G401.6 (cell line): ENCODE measurements around the gene KIF5A.
"Not testable (repeated sequence)": the region's sequence is repeated elsewhere in the genome, so short reads cannot be mapped to it uniquely, and the experiment has no call there.

ENCODE experiments used
- FAIRE-seq: peaks from 2 replicates; lab custom pipeline; 2012; peaks lifted over from hg19 to GRCh38; lab: Jason Lieb, UNC

KIF5A gene

DNA sequence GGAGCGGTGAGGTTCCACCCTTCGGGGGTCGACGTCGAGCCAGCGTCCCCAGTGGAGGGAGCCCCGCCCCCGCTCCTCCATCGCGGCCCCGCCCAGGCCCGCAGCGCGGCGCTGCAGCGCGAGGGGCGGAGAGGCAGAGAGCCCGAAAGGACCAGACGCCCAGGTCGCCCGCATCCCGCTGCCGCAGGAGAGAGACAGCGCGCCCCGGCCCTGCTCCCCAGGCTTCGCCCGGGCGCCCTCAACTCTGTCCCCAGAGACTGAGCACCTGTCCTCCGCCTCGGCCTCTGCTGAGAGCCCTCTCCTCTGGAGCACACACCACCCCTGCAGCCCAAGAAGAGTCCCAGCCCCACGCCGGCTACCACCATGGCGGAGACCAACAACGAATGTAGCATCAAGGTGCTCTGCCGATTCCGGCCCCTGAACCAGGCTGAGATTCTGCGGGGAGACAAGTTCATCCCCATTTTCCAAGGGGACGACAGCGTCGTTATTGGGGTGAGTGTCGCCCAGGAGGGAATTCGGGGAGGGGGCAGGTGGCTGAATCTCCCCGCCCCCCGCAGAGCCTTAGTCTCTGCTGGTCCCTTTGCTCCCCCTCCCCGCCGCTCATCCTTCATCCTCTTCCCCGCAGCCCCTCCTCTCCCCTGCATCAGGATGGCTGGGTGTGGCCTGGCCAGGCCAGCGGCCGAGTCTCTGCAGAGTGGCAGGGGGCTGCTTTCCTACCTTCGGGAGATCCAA is at the start of gene KIF5A:
KIF5A (plus strand) TSS at position 136 of the 732 bp plus-strand sequence; CDS start at position 364, 228 bp downstream.
- FAIRE-seq: no peak

DNA sequence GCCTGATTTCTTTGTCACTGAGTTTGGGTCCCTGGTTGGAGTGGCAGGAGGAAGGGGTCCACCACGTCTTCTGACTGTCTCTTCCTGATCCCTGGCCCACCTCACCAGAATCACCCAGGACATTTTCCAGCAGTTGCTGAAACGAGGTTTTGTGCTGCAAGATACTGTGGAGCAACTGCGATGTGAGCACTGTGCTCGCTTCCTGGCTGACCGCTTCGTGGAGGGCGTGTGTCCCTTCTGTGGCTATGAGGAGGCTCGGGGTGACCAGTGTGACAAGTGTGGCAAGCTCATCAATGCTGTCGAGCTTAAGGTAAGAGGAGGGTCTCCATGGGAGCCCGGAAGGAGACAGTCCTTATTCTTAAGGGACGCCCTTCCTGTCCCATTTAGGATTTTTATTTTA is 49.6 kb upstream of the KIF5A start:
- FAIRE-seq: no peak

DNA sequence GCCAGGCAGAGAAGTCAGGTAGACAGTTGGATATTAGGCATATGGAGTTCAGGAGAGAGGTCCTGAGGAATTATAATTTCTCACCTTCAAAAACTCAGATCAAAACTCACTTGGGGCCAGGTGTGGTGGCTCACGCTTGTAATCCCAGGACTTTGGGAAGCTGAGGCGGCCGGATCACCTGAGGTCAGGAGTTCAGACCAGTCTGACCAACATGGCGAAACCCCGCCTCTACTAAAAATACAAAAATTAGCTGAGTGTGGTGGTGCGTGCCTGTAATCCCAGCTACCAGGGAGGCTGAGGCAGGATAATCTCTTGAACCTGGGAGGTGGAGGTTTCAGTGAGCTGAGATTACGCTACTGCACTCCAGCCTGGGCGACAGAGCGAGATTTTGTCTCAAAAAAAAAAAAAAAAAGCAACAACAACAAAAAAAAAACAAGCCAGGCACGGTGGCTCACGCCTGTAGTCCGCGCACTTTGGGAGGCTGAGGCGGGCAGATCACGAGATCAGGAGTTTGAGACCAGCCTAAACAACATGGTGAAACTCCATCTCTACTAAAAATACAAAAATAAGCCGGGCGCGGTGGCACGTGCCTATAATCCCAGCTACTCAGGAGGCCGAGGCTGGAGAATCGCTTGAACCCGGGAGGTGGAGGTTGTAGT is 47.4 kb upstream of the KIF5A start:
- not testable (repeated sequence) for FAIRE-seq

DNA sequence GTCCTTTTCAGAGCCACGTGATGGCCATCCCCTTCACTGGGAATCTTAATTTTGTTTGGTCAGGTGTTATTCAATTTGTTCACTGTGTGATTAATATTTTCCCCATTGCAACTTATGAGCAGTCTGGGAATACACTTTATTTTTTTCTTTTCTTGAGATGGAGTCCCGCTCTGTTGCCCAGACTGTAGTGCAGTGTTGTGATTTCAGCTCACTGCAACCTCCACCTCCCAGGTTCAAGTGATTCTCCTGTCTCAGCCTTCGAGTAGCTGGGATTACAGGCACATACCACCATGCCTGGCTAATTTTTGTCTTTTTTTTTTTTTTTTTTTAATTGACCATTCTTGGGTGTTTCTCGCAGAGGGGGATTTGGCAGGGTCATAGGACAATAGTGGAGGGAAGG is 43.3 kb upstream of the KIF5A start:
- FAIRE-seq: not testable (repeated sequence)

DNA sequence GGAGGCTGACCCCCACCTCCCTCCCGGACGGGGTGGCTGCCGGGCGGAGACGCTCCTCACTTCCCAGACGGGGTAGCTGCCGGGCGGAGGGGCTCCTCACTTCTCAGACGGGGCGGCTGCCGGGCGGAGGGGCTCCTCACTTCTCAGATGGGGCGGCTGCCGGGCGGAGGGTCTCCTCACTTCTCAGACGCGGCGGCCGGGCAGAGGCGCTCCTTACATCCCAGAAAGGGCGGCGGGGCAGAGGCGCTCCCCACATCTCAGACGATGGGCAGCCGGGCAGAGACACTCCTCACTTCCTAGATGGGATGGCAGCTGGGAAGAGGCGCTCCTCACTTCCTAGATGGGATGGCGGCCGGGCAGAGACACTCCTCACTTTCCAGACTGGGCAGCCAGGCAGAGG is 42.0 kb upstream of the KIF5A start:
- FAIRE-seq: not testable (repeated sequence)

DNA sequence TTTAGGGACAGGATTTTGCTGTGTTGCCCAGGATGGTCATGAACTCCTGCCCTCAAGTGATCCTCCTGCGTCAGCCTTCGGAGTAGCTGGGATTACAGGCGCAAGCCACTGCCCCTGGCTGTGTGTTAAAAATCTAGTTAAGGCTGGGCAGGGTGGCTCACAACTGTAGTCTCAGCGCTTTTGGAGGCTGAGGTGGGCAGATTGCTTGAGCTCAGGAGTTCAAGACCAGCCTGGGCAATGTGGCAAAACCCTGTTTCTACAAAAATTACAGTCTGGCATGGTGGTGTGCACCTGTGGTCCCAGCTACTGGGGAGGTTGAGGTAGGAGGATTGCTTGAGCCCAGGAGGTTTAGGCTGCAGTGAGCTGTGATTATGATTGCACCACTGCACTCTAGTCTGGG is 38.7 kb upstream of the KIF5A start:
- FAIRE-seq: no peak

DNA sequence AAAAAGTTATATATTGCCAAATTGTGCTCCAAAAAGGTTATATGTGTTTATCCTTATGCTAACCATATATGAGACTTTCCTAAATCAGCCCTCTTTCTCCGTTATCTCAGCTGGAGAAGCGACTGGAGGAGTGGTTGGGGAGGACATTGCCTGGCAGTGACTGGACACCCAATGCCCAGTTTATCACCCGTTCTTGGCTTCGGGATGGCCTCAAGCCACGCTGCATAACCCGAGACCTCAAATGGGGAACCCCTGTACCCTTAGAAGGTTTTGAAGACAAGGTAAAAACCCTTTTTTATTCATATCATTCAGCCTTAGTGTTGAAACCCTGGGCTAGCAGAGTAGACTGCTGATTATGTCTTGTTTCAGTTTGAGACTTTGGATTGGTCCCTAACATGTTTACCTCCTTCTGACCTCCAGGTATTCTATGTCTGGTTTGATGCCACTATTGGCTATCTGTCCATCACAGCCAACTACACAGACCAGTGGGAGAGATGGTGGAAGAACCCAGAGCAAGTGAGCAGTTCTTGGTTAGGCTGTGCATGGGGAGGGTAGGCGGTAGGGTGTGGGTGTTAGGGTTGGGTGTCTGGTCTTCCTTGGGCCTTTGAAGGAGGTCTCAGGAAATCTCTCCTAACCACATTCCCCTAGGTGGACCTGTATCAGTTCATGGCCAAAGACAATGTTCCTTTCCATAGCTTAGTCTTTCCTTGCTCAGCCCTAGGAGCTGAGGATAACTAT is 38.1 kb upstream of the KIF5A start:
- FAIRE-seq: no peak

DNA sequence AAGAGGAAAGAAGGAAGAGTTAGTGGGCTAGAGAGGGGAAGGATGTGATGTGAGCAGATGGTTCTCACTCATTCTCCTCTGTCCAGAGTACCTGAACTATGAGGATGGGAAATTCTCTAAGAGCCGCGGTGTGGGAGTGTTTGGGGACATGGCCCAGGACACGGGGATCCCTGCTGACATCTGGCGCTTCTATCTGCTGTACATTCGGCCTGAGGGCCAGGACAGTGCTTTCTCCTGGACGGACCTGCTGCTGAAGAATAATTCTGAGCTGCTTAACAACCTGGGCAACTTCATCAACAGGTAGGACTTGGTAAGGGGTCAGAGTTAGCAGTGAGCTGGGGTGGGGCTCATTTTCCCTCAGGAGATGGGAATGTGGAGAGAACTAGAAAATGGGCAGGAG is 37.2 kb upstream of the KIF5A start:
- no peak for FAIRE-seq

DNA sequence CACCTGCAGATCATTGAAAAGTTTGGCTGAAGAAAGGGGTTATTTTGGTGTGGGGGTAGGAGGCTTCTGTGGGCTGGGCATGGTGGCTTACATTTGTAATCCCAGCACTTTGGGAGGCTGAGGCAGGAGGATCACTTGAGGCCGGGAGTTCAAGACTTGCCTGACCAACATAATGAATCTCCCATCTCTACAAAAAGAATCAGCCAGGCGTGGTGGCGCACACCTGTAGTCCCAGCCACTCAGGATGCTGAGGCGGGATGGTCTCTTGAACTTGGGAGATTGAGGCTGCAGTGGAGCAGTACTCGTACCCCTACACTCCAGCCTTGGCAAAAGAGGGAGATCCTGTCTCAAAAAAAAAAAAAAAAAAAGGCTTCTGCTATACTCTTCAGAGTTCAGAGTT is 36.6 kb upstream of the KIF5A start:
- FAIRE-seq: no peak

DNA sequence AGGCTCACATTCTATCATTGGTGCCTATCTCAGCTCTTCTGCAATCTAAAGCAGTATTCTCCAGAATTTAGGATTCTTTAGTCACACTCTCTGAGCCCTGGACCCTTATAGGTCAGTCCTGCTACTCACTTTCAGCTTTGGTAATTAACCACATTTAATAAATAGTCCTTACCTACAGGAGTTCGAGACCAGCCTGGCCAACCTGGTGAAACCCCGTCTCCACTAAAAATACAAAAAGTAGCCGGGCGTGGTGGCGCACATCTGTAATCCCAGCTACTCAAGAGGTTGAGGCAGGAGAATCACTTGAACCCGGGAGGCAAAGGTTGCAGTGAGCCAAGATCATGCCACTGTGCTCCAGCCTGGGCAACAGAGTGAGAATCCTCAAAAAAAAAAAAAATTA is 36.2 kb upstream of the KIF5A start:
- not testable (repeated sequence) for FAIRE-seq

DNA sequence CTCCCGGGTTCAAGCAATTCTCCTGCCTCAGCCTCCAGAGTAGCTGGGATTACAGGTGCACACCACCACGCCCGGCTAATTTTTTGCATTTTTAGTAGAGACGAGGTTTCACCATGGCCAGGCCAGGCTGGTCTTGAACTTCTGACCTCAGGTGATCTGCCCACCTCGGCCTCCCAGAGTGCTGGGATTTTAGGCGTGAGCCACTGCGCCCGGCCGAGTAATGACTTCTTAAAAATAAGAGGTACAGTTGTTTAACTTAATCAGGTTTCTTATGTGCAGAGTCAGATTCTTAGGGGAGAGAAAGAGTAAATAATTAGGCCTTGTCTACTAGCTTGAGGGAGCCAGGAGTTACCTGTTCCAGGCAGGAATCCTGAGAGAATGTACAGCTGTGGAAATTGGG is 35.6 kb upstream of the KIF5A start:
- not testable (repeated sequence) for FAIRE-seq

DNA sequence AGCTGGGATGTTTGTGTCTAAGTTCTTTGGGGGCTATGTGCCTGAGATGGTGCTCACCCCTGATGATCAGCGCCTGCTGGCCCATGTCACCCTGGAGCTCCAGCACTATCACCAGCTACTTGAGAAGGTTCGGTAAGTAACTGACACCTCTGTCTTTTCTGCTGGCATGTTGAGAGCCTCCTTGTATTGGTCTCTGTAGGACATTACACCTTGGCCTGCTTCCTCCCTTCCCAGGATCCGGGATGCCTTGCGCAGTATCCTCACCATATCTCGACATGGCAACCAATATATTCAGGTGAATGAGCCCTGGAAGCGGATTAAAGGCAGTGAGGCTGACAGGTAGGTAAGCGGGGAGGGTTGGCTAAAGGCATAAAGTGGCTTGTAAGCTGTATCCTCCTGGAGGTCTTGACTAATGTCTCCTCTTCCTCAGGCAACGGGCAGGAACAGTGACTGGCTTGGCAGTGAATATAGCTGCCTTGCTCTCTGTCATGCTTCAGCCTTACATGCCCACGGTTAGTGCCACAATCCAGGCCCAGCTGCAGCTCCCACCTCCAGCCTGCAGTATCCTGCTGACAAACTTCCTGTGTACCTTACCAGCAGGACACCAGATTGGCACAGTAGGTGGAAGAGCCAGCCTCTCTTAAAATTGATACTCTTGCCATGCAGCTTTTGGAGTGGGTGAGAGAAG is 35.0 kb upstream of the KIF5A start:
- no peak for FAIRE-seq

DNA sequence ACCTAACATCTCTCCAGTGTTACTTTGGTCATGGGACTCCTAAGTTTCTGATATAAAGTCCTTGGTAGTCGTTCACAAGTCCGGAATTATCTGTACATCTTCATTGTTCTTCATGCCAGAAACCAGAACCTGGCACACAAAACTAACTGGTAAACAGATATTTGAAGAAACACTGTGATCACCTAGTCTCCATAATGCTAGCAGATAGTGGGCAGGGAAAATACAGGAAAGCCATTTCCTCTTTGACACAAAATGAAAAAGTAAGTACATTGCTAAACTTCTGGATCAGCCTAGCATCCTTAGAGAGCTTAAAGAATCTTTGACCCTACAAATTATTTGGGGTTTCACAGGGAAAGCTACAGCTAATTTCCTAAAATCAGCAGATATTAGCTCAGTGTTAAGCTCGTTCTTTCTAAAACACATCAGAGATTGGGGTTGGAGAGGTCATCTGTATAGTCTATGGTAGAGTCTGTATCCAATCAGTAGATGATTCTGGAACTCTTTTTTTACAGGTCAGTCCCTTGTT is 34.4 kb upstream of the KIF5A start:
- FAIRE-seq: no peak

DNA sequence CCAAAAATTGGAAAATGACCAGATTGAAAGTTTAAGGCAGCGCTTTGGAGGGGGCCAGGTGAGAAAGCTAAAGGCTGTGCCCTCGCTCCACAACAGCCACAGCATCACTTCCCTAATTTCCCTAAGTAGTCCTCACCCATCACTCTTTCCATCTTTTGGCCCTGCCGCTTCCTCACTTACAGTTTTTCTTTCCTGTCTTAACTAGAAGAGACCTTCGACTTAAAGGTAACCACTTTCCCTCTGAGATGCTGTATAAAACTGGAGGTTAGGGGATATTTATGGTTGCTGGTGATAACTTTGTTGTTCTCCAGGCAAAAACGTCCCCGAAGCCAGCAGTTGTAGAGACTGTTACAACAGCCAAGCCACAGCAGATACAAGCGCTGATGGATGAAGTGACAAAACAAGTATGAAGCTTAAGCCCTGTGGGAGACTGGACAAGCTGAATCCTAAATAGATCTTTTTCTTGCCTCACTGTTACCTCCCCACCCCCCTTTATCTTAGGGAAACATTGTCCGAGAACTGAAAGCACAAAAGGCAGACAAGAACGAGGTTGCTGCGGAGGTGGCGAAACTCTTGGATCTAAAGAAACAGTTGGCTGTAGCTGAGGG is 33.8 kb upstream of the KIF5A start:
- no peak for FAIRE-seq

DNA sequence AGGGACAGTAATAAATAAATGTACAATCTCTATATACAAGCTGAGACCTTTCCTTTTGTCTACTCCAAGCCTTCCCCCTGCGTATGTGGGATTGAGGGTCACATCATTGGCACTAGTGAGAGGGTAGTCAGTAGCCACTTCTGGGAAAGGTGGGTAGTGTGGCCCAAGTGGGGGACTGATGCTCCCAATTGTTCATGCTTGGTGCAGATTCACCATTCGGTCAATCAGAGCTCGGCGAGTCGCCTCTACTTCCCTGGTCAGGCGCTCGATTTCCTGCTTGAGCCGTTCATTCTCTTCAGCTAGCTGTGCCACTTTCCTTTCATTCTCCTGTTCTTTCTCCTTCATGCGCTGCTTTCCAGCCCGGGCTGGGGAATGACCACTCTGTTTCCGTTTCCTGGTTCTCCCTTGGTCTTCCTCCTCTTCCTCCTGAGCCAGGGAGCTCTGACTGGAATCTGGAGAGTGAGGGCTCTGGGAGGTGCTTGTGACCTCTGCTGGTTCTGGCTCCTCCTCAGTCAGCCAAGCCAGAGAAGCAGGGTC is 33.2 kb upstream of the KIF5A start:
- FAIRE-seq: no peak

DNA sequence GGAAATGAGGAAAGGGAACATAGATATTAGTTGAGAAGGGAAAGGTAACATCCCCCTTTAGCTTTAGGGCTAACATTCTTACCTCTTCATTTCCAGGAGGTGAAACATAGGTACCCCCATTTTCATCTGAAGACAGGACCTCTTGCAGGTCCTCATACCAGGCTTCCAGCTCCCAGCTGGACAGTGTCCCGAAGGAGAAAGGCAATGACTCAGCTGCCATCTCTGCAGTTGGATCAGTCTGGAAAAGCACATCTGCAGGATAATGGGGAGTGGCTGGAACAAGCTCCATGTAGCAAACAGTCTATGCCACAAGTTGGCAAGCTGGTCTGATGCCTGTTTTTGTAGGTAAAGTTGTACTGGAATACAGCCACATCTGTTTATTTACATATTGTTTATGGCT is 32.7 kb upstream of the KIF5A start:
- no peak for FAIRE-seq

DNA sequence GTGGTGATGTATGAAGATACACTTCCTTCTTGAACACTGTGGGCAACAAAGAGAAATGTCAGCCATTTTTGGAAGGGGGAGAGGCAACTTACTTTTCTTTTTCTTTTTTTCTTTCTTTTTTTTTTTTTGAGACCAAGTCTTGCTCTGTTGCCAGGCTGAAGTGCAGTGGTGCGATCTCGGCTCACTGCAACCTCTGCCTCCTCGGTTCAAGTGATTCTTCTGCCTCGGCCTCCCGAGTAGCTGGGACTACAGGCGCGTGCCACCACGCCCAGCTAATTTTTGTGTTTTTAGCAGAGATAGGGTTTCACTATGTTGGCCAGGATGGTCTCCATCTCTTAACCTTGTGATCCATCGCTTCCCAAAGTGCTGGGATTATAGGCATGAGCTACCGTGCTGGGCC is 32.1 kb upstream of the KIF5A start:
- not testable (repeated sequence) for FAIRE-seq

DNA sequence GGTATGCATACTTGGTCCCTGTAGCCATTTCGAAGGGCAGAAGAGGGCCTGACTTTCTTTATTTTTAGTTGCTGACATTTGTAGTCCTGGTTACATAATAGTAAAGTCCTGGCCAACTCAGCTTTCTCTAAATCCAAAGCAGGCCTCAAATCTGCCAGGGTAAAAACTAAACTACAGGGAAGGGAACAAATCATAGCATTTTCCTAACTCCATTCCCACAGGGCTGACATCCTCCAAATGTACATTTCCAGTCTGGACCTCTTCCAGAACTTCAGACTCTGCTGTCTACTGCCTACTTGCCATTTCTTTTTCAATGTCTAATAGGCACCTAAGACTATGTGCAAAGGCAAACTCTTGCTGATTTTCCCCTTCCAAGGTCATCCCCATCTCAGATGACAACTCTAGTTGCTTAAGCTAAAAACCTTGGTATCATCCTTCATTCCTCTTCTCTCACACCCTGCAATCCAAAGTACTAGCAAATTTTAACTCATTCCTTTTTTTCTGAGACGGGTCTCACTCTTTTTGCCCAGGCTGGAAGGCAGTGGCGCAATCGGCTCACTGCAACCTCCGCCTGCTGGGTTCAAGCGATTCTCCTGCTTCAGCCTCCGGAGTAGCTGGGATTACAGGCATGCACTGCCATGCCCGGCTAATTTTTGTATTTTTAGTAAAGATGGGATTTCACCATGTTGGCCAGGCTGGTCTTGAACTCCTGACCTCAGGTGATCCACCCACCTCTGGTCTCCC is 31.5 kb upstream of the KIF5A start:
- FAIRE-seq: no peak

DNA sequence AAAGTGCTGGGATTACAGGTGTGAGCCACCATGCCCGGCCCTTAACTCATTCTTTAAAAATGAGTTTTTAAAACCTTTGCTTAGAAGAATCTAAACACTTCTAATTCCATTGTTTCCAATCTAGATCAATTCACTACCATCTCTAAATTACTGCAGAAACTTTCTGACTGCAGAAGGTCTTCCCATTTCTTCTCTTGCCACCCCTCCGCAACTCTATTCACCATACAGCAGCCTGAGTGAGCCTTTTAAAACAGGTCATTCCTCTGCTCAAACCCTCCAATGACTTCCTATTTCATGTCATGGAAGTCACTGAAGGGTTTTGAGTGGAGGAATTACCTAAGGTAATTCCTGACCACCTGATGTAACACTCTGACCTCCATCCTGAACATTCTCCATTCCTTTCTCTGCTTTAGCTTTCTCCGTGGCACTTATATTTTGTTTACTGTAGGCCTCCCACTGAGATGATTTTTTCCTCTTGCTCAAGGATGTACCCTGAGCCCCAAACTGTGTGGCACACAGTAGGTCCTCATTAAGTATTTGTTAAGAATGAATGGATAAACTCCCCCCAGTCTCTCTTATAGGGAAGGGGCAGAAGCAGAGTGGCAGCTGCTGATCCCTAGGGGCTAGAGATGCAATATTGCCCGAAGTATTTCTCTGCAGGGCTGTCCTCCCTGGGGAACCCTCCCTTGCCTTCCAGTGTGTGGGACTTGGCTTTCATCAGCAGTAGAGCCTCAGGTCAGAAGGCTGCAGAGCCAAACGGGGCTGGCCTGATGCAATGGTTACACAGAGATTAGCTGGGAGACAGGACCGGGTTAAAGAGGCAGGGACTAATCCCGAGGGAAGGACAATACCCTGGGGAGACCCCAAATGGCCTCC is 30.7 kb upstream of the KIF5A start:
- no peak for FAIRE-seq

DNA sequence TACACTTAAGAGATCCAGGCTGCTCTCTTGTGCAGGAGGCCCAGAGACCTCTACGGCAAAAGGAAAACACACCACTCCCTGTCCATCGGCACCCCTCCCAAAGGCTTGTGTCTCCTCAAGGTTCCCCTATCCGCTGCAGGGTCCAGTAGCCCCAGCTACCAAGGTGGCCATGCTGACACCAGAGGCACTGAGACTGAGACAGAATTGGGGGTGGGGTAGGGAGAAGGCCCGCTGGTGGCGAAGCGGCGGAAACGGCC is 30.1 kb upstream of the KIF5A start:
- FAIRE-seq: no peak
